22Rv1 (cell line): Measurements from ENCODE around the gene CDC14A.
"Not testable (repeated sequence)": the region's sequence is repeated elsewhere in the genome, so short reads cannot be mapped to it uniquely, and the experiment has no call there.

Experiments used
- H3K27ac ChIP-seq: fragments of 450-650 bp; 2 replicates; pipeline ENCODE4 v1.5.1; 2017
- ZFX ChIP-seq: fragments of 450-650 bp; IDR thresholded peaks from 2 replicates; pipeline ENCODE4 v1.6.1; 2017; ENCODE audit warnings: antibody characterized with exemption, borderline replicate concordance
- TF ChIP-seq, protein P1 (sequence below): fragments of 450-650 bp; IDR thresholded peaks from 2 replicates; pipeline ENCODE4 v1.5.1; 2017; ENCODE audit warnings: mild to moderate bottlenecking

The CDC14A gene

GRCh38 chr1:100359139-100359538 is 6.8 kb downstream of the CDC14A start:
- no peak overlapping the region for H3K27ac ChIP-seq
- no peak for TF ChIP-seq ZFX
- TF ChIP-seq, protein P1, sequence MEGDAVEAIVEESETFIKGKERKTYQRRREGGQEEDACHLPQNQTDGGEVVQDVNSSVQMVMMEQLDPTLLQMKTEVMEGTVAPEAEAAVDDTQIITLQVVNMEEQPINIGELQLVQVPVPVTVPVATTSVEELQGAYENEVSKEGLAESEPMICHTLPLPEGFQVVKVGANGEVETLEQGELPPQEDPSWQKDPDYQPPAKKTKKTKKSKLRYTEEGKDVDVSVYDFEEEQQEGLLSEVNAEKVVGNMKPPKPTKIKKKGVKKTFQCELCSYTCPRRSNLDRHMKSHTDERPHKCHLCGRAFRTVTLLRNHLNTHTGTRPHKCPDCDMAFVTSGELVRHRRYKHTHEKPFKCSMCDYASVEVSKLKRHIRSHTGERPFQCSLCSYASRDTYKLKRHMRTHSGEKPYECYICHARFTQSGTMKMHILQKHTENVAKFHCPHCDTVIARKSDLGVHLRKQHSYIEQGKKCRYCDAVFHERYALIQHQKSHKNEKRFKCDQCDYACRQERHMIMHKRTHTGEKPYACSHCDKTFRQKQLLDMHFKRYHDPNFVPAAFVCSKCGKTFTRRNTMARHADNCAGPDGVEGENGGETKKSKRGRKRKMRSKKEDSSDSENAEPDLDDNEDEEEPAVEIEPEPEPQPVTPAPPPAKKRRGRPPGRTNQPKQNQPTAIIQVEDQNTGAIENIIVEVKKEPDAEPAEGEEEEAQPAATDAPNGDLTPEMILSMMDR: no peak

- peak overlapping the region; percentile 8; the same call in 1 of the 2 replicates for H3K27ac ChIP-seq
- TF ChIP-seq, protein P1: no peak
- no peak for TF ChIP-seq ZFX
Measured at GRCh38 chr1:100360790-100361510, 8.6 kb downstream of the CDC14A start.

DNA sequence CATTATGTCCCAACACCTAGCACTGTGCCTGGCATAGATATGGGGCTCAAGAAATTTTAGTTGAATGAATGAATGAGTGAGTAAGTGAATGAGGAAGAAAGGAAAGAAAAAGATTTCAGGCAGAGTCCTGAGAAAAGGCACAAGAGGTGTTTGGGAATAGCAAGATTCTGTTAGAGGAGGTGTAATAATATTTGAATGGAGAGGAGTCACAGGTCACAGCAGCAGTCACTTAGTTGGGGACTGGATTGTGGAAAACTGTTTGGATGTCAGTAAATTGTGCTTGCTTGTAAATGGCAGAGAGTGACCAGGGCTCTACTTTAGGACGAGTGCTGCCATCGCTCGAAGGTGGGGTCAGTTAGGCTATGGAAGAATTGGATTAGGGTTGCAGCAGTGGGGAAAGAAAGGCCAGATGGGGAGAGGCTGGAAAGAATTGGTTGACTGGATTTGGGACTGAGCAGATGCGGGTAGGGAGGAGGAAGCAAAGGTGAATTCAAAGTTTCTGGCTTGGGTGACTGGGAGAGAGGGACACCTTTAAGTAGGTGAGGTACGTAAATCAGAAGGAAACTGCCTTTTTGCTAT is 9.3 kb downstream of the CDC14A start:
- TF ChIP-seq, protein P1: no peak
- no peak for TF ChIP-seq ZFX
- H3K27ac ChIP-seq: peak overlapping the region; percentile 8; the same call in 1 of the 2 replicates

GRCh38 chr1:100362821-100363466 is 10.6 kb downstream of the CDC14A start:
- H3K27ac ChIP-seq: peak overlapping the region; percentile 72
- TF ChIP-seq ZFX: no peak
- TF ChIP-seq, protein P1: no peak

DNA sequence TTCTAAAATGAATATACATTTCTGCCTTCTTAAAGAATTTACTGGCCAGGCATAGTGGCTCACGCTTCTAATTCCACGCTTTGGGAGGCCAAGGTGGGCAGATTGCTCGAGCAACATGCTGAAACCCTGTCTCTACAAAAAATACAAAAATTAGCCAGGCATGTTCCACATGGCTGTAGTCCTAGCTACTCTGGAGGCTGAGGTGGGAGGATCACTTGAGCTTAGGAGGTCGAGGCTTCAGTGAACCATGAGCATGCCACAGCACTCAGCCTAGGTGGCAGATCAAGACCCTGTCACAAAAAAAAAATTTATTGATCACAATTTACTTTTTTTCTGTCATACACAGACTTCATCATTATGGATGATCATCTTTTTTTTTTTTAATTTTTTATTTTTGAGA is 11.5 kb downstream of the CDC14A start:
- TF ChIP-seq, protein P1: no peak
- no peak for TF ChIP-seq ZFX
- H3K27ac ChIP-seq: no peak overlapping the region; the same call in 1 of the 2 replicates

GRCh38 chr1:100364697-100365096 is 12.4 kb downstream of the CDC14A start:
- TF ChIP-seq, protein P1: no peak
- TF ChIP-seq ZFX: no peak
- no peak overlapping the region for H3K27ac ChIP-seq

GRCh38 chr1:100366209-100366525 is 13.9 kb downstream of the CDC14A start:
- no peak overlapping the region for H3K27ac ChIP-seq
- no peak for TF ChIP-seq ZFX
- TF ChIP-seq, protein P1: no peak

DNA sequence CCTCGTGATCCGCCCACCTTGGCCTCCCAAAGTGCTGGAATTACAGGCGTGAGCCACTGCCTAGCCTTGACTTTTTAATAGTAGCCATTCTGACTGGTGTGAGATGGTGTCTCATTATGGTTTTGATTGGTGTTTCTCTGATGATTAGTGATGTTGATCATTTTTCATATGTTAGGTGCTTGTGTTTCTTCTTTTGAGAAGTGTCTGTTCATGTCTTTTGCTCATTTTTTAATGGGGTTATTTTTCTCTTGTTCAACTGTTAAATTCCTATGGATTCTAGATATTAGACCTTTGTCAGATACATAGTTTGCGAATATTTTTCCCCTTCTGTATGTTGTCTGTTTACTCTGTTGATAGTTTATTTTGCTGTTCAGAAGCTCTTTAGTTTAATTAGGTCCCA is 17.0 kb downstream of the CDC14A start:
- not testable (repeated sequence) for H3K27ac ChIP-seq

DNA sequence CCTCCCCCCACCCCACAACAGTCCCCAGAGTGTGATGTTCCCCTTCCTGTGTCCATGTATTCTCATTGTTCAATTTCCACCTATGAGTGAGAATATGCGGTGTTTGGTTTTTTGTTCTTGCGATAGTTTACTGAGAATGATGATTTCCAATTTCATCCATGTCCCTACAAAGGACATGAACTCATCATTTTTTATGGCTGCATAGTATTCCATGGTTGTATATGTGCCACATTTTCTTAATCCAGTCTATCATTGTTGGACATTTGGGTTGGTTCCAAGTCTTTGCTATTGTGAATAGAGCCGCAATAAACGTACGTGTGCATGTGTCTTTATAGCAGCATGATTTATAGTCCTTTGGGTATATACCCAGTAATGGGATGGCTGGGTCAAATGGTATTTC is 21.6 kb downstream of the CDC14A start:
- not testable (repeated sequence) for H3K27ac ChIP-seq

GRCh38 chr1:100376890-100377289 is 24.6 kb downstream of the CDC14A start:
- H3K27ac ChIP-seq: not testable (repeated sequence)
